ENCODE measurements around the gene HACD1. TPM values are rescaled to one million over a fixed set of nuclear protein-coding genes. Genes with fewer than 3 reads are reported as not detected.
A peak's percentile ranks its signal among the peaks of the same experiment; 100 is the strongest.

Gene HACD1
- polyA plus RNA-seq, 3 donors: 0.53 to 1.4 (median 0.86) TPM

GRCh38 chr10:17626656-17627055, 9.5 kb upstream of the HACD1 start:
- peaks cover 0 to 2% of the 10 kb centered on the region in 2 donors for H3K27me3 ChIP-seq (ENCODE audit: control insufficient read depth in 2 of 2, insufficient read depth in 2 of 2, low read length in 2 of 2)
- H3K36me3 Mint-ChIP-seq: no peaks in the 10 kb centered on the region
- no peaks in the 10 kb centered on the region for H3K4me1 Mint-ChIP-seq
- H3K4me2 ChIP-seq (replicated peaks; ENCODE audit: extremely low read depth, low read length, poor library complexity, severe bottlenecking): no peak overlapping the region
- WGBS (ENCODE audit: insufficient coverage): no CpG with 5 or more reads among the region's 1 CpG
- H4K20me1 ChIP-seq (ENCODE audit: insufficient read depth, low read length): no peaks in the 10 kb centered on the region
- H3K4me3 Mint-ChIP-seq: no peak overlapping the region
- no peaks in the 10 kb centered on the region for H3K9me3 ChIP-seq (replicated peaks in 1 of 2; ENCODE audit: control insufficient read depth in 1 of 2, insufficient read depth in 1 of 2, low read length in 2 of 2)
- TF ChIP-seq CTCF (IDR thresholded peaks at IDR 0.05): no peak
- H3K4me1 ChIP-seq (ENCODE audit: control insufficient read depth in 1 of 2, insufficient read depth in 2 of 2, low read length in 2 of 2): no peaks in the 10 kb centered on the region
- H3K79me2 ChIP-seq (ENCODE audit: insufficient read depth, low read length): no peaks in the 10 kb centered on the region
- H2AFZ ChIP-seq (ENCODE audit: insufficient read depth, low read depth, low read length, poor library complexity, severe bottlenecking): no peak overlapping the region
- peak in 1 of 3 donors; percentile 10 for DNase-seq
- H3K27ac Mint-ChIP-seq: no peak overlapping the region
- no peak overlapping the region for H3K27ac ChIP-seq (ENCODE audit: low read depth in 1 of 2, low read length in 2 of 2)
- no peak overlapping the region for H3K4me3 ChIP-seq (replicated peaks in 1 of 3; ENCODE audit: low read depth in 2 of 3, low read length in 3 of 3)
- intact Hi-C loops (cut with micrococcal nuclease): no loop called here
- peaks cover 0 to 17% (median 4%) of the 10 kb centered on the region in 7 donors for H3K9me3 Mint-ChIP-seq
- no peaks in the 10 kb centered on the region for H3K36me3 ChIP-seq (replicated peaks in 1 of 2; ENCODE audit: control insufficient read depth in 1 of 2, insufficient read depth in 2 of 2, low read length in 2 of 2)
- H3K27me3 Mint-ChIP-seq (ENCODE audit: low read depth in 3 of 3): peaks cover 0 to 8% (median 5%) of the 10 kb centered on the region in 3 donors
- H3K9ac ChIP-seq (ENCODE audit: insufficient read depth, low read length, poor library complexity, severe bottlenecking): no peak overlapping the region

- Histone ChIP-seq H3K9ac (ENCODE audit: insufficient read depth, low read length, poor library complexity, severe bottlenecking) (no peak overlapping the region), H3K36me3 (replicated peaks in 1 of 2; ENCODE audit: control insufficient read depth in 1 of 2, insufficient read depth in 2 of 2, low read length in 2 of 2) (no peaks in the 10 kb centered on the region), H3K27me3 (ENCODE audit: control insufficient read depth in 2 of 2, insufficient read depth in 2 of 2, low read length in 2 of 2) (peaks cover 0 to 2% of the 10 kb centered on the region in 2 donors), H3K79me2 (ENCODE audit: insufficient read depth, low read length) (no peaks in the 10 kb centered on the region), H3K4me1 (ENCODE audit: control insufficient read depth in 1 of 2, insufficient read depth in 2 of 2, low read length in 2 of 2) (no peaks in the 10 kb centered on the region), H3K27ac (ENCODE audit: low read depth in 1 of 2, low read length in 2 of 2) (no peak overlapping the region), H3K4me2 (replicated peaks; ENCODE audit: extremely low read depth, low read length, poor library complexity, severe bottlenecking) (no peak overlapping the region), H3K9me3 (replicated peaks in 1 of 2; ENCODE audit: control insufficient read depth in 1 of 2, insufficient read depth in 1 of 2, low read length in 2 of 2) (no peaks in the 10 kb centered on the region), H2AFZ (ENCODE audit: insufficient read depth, low read depth, low read length, poor library complexity, severe bottlenecking) (no peak overlapping the region), H3K4me3 (replicated peaks in 1 of 3; ENCODE audit: low read depth in 2 of 3, low read length in 3 of 3) (no peak overlapping the region), H4K20me1 (ENCODE audit: insufficient read depth, low read length) (no peaks in the 10 kb centered on the region)
- intact Hi-C loops (cut with micrococcal nuclease): no loop called here
- Mint-ChIP-seq H3K36me3 (no peaks in the 10 kb centered on the region), H3K9me3 (peaks cover 0 to 16% (median 4%) of the 10 kb centered on the region in 7 donors), H3K27me3 (ENCODE audit: low read depth in 3 of 3) (peaks cover 0 to 8% (median 7%) of the 10 kb centered on the region in 3 donors), H3K27ac (no peak overlapping the region), H3K4me3 (no peak overlapping the region), H3K4me1 (no peaks in the 10 kb centered on the region)
- no peak for TF ChIP-seq CTCF (IDR thresholded peaks at IDR 0.05)
- no peak for DNase-seq
- WGBS (ENCODE audit: insufficient coverage): no CpG with 5 or more reads among the region's 3 CpGs
Observed at GRCh38 chr10:17624996-17625395, 7.8 kb upstream of the HACD1 start.

Measured in CD14-positive monocyte (primary cell).